Esophagus squamous epithelium (tissue), 4 donors: Measurements from ENCODE around the gene TGM3.

Source experiments
- CTCF ChIP-seq, 6 experiments: fragments of 450-650 bp in 4 of 6; fragments of 200-600 bp in 2 of 6; sonication (generic) in 2 of 6; IDR thresholded peaks; one replicate each; pipeline ENCODE4 v1.5.1; 2016 to 2019; ENCODE audit warnings: antibody characterized with exemption in 6 of 6, mild to moderate bottlenecking in 4 of 6, moderate library complexity in 4 of 6
- POLR2A ChIP-seq, 4 donors: fragments of 450-650 bp; IDR thresholded peaks; one replicate each; pipeline ENCODE4 v1.6.1; 2017; ENCODE audit warnings: antibody characterized with exemption in 4 of 4, mild to moderate bottlenecking in 4 of 4, moderate library complexity in 3 of 4

DNA sequence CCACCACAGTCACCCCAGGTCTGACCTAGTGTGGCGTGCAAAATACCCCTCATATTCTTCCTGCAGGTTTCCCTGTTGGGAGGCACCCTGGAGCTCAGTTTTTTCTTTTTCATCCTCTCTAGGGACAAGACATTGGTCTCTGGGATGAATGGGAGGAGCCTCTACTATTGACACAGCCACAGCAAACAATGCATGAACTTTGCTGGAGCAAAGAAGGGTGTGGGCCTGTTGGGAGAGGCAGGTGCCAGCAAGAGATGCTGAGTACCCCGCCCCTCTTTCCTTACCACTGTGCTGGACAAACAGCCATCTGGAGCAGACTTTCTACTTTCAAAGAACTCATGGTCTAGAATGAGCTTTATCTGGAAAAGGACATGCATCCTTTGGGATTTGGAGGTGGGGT is 10.1 kb downstream of the TGM3 start:
- TF ChIP-seq CTCF (IDR thresholded peaks at IDR 0.05) (no peak), POLR2A (IDR thresholded peaks at IDR 0.05) (no peak)
